NAMALWA (cell line): Measurements from ENCODE around the gene IRF1.
A peak's percentile ranks its signal among the peaks of the same experiment; 100 is the strongest.

Experiments
- DNase-seq: peaks from one replicate; pipeline ENCODE4 v3.0.0-alpha.2; 2015; ENCODE audit warnings: low spot score

The IRF1 gene

DNA sequence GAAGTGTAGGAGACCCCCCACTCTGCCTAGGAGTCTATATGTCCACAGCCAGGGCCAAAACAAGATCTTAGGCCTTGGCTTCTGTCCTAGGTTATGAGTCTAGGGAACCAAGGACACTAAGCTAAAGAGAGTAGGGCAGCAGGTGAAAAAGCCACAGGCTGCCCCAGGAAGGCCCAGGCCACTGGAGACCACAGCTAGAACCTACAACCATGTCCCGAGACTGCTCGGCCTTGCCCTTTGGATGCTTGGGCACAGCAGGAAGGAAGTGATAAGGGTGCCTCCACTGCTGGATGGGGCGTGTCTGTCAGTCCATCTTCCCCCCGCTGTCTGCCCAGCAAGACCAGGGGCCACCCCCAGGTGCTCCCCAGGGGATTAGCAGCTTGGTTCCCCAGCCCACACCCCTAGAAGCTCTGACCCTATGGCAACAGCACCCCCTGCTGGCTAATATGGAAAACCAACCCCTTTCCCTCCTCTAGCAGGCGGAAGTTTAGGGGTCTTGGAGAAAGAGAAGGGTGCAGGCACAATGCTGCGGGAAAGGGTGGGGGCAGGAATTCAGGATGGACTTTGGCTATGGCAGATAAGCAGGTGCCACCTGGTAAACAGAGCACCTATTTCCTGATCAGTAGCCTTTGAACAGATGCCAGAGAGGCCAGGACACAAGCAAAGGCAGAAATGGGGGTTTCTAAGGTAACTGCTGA lies 10.5 kb upstream of the IRF1 start:
- DNase-seq, result peak; percentile 83

GRCh38 chr5:132500244-132500930 lies 9.8 kb upstream of the IRF1 start:
- DNase-seq, result peak; percentile 31

GRCh38 chr5:132499440-132500243 lies 9.1 kb upstream of the IRF1 start:
- peak; percentile 11 for DNase-seq

DNA sequence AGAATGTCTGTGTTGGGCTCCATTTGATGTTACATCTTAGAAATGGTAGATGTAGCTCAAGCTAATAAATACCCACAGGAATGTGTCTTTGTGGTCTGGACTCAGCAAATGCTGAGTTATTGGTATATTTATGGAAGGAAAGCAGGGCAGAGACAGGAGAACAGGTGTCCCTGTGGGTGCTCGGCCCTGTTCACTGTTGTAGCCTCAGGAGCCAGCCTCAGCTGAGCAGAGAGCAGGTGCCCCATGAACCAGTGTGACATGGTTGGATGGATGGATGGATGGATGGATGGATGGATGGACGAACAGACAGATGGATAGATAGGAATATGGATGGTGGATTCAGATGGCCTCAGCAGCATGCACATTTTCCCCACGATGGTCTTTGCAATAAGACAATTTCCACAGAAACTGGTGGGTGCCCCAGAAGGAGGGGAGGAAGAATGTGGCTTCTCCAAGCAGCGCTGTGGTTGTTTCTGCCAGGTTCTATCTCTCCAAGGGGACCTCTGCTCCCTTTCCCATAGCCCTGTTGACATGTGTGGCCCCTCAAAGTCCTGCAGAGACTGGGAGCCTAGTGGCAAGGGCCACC lies 8.2 kb upstream of the IRF1 start:
- DNase-seq, result peak; percentile 34

- DNase-seq, result peak; percentile 7
Observed at GRCh38 chr5:132498152-132498551, 7.6 kb upstream of the IRF1 start.

- DNase-seq, result no peak
Observed at GRCh38 chr5:132497488-132497997, 7.0 kb upstream of the IRF1 start.

DNA sequence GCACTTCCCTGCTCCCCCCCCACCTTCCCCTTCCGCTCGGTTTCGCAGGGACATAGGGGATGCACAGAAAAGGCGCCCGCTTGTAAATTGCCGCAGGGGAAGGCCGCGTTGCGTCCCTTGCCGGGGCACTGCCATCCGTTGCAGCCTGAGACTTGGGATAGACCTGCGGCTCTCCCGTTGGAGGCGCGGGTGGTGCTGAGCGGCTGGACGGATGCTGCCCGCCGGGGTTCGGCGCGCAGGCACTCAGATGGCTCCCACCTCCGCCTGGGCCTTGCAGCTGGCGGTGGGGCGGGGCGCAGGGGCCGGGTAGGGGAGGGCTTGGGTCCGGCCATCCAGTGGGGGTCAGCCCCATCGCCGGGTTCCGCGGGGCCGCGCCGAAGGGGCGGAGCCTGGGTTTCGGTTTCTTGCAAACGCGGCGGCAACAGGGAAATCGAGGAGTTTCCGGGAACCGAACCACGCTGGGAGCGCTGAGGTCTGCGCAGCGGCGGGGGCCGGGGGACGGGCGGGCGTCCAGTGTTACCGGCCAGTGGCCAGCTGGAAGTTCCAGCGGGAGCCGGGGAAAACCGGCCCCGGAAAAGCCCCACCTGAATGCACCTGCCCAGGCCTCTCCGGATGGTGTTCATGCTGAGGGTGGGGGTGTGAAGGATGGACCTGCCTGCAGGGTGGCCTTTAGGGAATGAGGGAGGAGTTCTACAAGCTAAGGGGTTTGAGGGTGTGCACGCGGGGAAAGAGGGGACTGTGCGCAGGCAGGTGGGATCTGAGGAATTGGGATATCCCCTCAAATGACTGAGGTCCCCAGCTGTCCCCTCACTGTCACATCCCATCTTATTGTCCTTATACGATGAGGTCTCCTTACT lies 6.3 kb upstream of the IRF1 start:
- peak; percentile 70 for DNase-seq

DNA sequence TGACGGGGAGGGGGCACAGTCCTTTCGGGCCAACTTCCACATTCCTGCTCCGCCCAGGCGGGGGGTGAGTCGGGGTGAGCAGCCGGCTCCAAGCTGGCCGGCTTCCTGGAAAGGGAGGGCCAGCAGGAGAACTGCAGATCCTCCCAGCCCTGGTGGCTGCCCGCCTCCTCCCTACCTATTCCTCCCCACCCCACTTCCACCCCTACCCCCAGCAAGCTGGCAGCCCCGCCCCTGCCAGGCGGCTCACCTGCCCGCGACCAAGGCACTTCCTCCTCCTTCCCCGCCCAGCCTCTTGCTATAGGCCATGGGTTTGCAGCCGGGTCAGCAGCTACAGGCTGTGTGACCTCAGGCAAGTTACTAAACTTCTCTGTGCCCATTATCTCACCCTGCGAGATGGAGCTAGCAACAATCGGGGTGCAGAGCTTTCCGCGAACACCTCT lies 5.6 kb upstream of the IRF1 start:
- peak; percentile 85 for DNase-seq

DNA sequence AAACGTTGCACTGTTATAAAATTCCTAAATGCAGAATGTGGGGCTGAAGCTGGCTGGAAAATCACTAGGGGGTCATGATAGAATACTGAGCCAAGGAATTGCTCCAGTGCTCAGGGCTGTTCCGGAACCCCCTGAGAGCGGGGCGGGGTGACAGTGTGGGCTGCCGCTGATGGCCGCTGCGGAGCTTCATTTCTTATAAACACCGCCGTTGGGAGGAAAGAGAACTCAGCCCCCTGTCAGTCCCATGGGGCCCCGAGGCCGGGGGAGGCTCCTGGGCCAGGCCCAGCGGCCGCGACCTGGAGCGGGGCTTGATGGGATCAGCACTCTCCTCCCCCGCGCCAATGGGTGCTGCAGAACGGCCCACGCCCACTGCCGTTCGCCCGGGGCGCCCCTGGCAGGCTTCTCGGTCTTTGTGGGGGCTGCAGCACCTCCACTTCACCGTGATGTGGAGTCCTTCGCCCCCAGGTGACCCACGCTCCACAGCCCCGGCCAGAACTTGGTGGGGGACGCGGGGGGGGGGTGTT lies 5.2 kb upstream of the IRF1 start:
- DNase-seq, result peak; percentile 94

- DNase-seq, result no peak
Observed at GRCh38 chr5:132493821-132494220, 3.2 kb upstream of the IRF1 start.

DNA sequence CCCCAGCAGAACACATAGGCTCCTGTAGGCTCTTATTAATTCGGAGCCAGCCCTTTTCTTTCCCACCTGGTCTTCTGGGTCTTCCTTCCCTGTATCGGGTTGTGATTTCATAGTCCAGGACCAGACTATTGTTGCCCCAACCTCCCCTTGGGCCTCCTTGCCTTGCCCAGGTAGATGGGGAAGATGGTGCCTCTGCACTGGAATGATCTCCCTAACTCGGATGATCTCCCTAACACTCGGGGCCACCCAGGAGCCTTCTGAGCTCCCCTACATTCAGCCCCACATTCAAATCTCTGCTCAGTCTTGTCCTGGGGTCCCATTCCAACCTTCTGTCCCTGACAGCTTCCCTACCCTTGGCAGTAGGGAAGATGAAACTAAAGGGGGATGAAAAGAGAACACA lies 2.7 kb upstream of the IRF1 start:
- no peak for DNase-seq

DNA sequence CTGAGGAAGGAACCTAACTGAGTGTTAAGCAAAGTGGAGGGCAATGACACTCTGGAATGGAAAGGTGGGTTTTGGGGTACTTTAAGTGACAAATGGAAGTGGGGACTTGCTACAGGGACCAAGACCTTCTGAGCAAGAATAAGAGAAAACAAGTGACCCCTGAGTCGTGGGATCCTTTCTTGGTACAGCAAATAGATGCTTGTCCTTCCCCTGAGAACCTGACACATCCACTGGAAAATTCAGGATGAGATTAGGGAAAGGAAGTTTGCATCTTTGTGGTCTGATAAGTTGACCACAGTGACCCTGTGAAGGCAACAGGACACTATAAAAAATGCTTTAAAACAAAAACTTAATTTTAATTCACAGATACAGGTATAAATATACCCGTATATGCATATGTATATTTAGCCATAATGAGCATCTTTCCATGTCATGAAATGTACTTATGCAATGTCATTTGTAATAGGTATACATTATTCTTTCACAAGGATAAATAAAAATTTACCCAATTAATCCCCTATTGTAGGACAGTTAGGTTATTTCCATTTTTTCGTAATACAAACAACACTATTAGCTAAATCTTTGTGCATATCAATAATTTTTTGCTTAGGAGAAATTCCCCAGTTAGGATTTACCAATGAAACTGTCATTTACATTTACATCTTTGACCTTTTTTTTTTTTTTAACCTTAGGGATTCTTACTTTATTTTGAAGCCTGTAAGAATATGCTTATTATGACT lies 2.0 kb upstream of the IRF1 start:
- DNase-seq, result peak; percentile 4

DNA sequence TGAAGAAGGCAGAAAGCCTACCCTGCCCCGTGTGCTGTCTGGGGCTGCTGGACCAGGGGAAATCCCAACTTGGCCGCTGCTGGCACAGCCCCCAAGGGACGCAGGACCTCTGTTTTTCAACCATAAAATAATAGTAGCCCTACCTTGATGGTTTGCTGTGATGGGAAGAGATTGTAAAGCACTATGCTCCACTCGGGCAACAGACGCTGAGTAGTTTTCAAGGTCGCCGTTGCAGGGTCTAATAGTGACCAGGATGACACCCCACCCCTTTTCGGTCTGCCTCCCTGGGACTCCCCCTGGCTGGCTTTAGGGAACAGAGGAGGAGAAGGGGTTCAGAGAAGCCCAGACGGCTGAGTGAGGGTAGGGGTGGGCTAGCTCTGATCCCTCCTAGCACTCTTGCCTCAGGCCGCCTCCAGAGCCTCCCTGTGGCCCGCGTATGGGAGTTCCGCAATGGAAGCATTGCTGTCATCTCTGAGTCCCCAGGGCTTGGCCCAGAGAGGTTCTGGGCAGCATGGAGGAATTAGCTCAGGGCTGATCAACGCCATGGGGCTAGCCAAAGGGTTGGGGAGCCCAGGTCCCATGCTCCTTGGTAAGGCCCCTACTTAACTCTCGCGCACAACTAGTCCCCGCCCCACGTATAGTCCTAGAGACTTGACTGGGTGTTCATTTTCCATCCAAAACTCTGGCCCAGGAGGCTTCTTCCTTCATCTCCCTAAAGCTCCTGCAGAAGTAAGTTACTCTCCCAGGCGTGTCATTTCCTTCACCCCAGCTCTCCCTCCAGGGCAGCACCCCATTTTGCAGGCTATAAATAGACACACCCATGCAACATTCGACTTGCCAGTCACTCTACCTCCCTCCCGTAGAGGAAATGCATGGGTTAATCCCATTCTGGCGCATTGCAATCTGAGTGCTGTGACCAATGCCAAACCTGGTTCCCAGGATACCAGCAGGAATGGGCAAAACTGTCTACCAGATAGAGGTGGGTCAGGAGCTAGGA lies 1.1 kb upstream of the IRF1 start:
- DNase-seq, result peak; percentile 36

DNA sequence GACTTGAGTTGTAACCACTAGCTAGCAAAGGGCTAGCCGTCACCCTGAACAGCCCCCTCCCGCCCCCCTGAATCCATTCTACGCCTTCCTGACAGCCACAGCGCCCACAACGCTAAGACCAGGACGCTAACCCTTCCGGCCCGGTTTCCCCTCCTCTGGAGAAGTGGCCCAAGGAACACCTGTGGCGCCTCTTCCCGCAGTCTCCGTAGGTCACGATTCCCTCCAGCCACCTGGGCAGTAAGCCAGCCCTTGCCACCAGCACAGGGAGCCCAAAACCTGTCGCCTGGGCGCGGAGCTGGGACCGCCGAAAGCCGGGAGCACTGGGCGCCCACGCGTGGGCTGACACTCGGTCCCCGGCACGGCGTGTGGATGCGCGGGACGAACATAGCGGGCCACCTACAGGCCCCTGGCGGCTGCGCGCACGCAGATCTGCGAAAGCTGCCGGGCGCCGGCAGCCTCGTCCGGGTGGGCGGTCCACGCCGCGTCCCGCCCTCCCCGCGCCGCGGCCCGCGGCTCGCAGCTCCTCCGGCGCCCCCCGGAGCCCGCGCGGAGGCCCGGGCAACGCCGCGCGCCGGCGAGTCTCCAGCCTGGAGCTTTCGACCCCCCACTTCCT lies 596 bp downstream of the IRF1 start:
- peak; percentile 48 for DNase-seq

- DNase-seq, result peak; percentile 67
Observed at GRCh38 chr5:132489051-132489770, 1.4 kb downstream of the IRF1 start.

GRCh38 chr5:132488590-132488989 lies 2.0 kb downstream of the IRF1 start:
- no peak for DNase-seq

GRCh38 chr5:132487841-132488555 lies 2.6 kb downstream of the IRF1 start:
- DNase-seq, result peak; percentile 77
